A673 (cell line): ENCODE results near the gene CTAGE6.
"Not testable (repeated sequence)": the region's sequence is repeated elsewhere in the genome, so short reads cannot be mapped to it uniquely, and the experiment has no call there.

ENCODE experiments used
- CTCF ChIP-seq: fragments of 300-800, 200-600 bp; sonication (generic); conservative IDR thresholded peaks from 2 replicates; pipeline ENCODE4 v1.5.1; 2017; ENCODE audit warnings: low read depth, mild to moderate bottlenecking, antibody characterized with exemption, low read length, moderate library complexity, mixed read lengths
- EZH2 ChIP-seq: fragments of 200-600 bp; sonication (generic); IDR thresholded peaks from 2 replicates; pipeline ENCODE4 v1.6.1; 2017; ENCODE audit warnings: borderline replicate concordance, low read depth, mild to moderate bottlenecking, mixed read lengths, antibody characterized with exemption, low read length; ENCODE audit not compliant: poor library complexity, severe bottlenecking

GRCh38 chr7:143712381-143712780, 45.1 kb downstream of the CTAGE6 start:
- TF ChIP-seq CTCF, EZH2: not testable (repeated sequence)
